ENCODE results near the gene HEBP1.

- TF ChIP-seq, protein P1, sequence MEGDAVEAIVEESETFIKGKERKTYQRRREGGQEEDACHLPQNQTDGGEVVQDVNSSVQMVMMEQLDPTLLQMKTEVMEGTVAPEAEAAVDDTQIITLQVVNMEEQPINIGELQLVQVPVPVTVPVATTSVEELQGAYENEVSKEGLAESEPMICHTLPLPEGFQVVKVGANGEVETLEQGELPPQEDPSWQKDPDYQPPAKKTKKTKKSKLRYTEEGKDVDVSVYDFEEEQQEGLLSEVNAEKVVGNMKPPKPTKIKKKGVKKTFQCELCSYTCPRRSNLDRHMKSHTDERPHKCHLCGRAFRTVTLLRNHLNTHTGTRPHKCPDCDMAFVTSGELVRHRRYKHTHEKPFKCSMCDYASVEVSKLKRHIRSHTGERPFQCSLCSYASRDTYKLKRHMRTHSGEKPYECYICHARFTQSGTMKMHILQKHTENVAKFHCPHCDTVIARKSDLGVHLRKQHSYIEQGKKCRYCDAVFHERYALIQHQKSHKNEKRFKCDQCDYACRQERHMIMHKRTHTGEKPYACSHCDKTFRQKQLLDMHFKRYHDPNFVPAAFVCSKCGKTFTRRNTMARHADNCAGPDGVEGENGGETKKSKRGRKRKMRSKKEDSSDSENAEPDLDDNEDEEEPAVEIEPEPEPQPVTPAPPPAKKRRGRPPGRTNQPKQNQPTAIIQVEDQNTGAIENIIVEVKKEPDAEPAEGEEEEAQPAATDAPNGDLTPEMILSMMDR (IDR thresholded peaks at IDR 0.05), result no peak
- TF ChIP-seq EP300 (IDR thresholded peaks at IDR 0.05), result no peak
- TF ChIP-seq POLR2A (IDR thresholded peaks at IDR 0.05), result no peak
Observed at GRCh38 chr12:12997734-12998133, 2.3 kb downstream of the HEBP1 start.

Data from upper lobe of left lung (tissue), 4 donors.